IMR-90 (cell line): ENCODE data around the gene PRKACG. TPM values are rescaled to one million over a fixed set of nuclear protein-coding genes. Genes with fewer than 3 reads are reported as not detected.

Experiments used
- ATAC-seq: fragments of 200-7000 bp; cut with Tn5 transposase; 2 replicates; pipeline ENCODE4 v1.9.1; 2020; ENCODE audit warnings: low read depth, mild to moderate bottlenecking, moderate library complexity
- BruUV-seq: library from RNA; stranded (reverse); fragments of 400-500 nt; replicated peaks from 2 replicates; lab custom pipeline; 2021; lab: Mats Ljungman, UMichigan
- CTCF ChIA-PET: fragments of 300-600 bp; formaldehyde crosslinking; extraction: SDS; loops from one replicate; lab custom pipeline; 2021; ENCODE audit warnings: antibody characterized with exemption; lab: Yijun Ruan, JAX
- POLR2A ChIA-PET: fragments of 300-600 bp; sonication (Branson Sonifier 250); formaldehyde crosslinking; loops from one replicate; lab custom pipeline; 2022; ENCODE audit warnings: antibody characterized with exemption; ENCODE audit not compliant: unreplicated experiment; lab: Charles Lee
- DNase-seq: peaks from one replicate; pipeline ENCODE4 v3.0.0; 2013
- H2AFZ ChIP-seq: replicated peaks from 2 replicates; pipeline ENCODE3; 2013; ENCODE audit warnings: low read length, mild to moderate bottlenecking; ENCODE audit not compliant: poor library complexity
- H2AK5ac ChIP-seq: 2 replicates; pipeline ENCODE4 v1.6.1; 2013; ENCODE audit warnings: low read depth, low read length, inconsistent platforms
- H2AK9ac ChIP-seq: replicated peaks from 2 replicates; pipeline ENCODE3; 2013; ENCODE audit warnings: mild to moderate bottlenecking, low read depth, low read length, moderate library complexity; ENCODE audit not compliant: poor library complexity
- H2BK120ac ChIP-seq: 2 replicates; pipeline ENCODE4 v1.6.1; 2013; ENCODE audit warnings: low read depth, low read length, inconsistent platforms
- H2BK15ac ChIP-seq: 3 replicates; pipeline ENCODE4 v1.6.1; 2013; ENCODE audit warnings: low read depth, low read length, inconsistent platforms
- H2BK20ac ChIP-seq: 2 replicates; pipeline ENCODE4 v1.6.1; 2013; ENCODE audit warnings: low read depth, mild to moderate bottlenecking, inconsistent platforms, low read length, moderate library complexity
- H2BK5ac ChIP-seq: 2 replicates; pipeline ENCODE4 v1.6.1; 2013; ENCODE audit warnings: mild to moderate bottlenecking, low read depth, low read length, inconsistent platforms; ENCODE audit not compliant: poor library complexity, severe bottlenecking
- H3K14ac ChIP-seq: replicated peaks from 2 replicates; pipeline ENCODE4 v1.6.1; 2013; ENCODE audit warnings: low read depth, low read length, inconsistent platforms
- H3K18ac ChIP-seq: 2 replicates; pipeline ENCODE4 v1.6.1; 2013; ENCODE audit warnings: low read depth, low read length, control low read depth
- H3K23ac ChIP-seq: 2 replicates; pipeline ENCODE4 v1.6.1; 2013; ENCODE audit warnings: low read depth, low read length, inconsistent platforms
- H3K27ac ChIP-seq: 2 replicates; pipeline ENCODE4 v1.5.1; 2013; ENCODE audit warnings: mild to moderate bottlenecking, control low read depth, low read length; ENCODE audit not compliant: insufficient read depth
- H3K27me3 ChIP-seq: 2 replicates; pipeline ENCODE4 v1.6.1; 2013; ENCODE audit warnings: low read length; ENCODE audit not compliant: control insufficient read depth, insufficient read depth
- H3K36me3 ChIP-seq: 2 replicates; pipeline ENCODE4 v1.6.1; 2013; ENCODE audit warnings: low read length, mixed read lengths; ENCODE audit not compliant: control insufficient read depth, insufficient read depth
- H3K4ac ChIP-seq: 2 replicates; pipeline ENCODE4 v1.6.1; 2013; ENCODE audit warnings: low read depth, low read length, inconsistent platforms
- H3K4me1 ChIP-seq: 2 replicates; pipeline ENCODE4 v1.6.1; 2013; ENCODE audit warnings: low read length, mixed read lengths; ENCODE audit not compliant: control insufficient read depth, insufficient read depth
- H3K4me2 ChIP-seq: 2 replicates; pipeline ENCODE4 v1.6.1; 2013; ENCODE audit warnings: low read depth, mild to moderate bottlenecking, control low read depth, low read length, moderate library complexity
- H3K4me3 ChIP-seq: 2 replicates; pipeline ENCODE4 v1.5.1; 2013; ENCODE audit warnings: low read depth, mild to moderate bottlenecking, control low read depth, low read length, moderate library complexity; ENCODE audit not compliant: insufficient read depth
- H3K56ac ChIP-seq: 2 replicates; pipeline ENCODE4 v1.6.1; 2013; ENCODE audit warnings: low read length, inconsistent platforms; ENCODE audit not compliant: insufficient read depth; ENCODE audit errors: extremely low read depth
- H3K79me1 ChIP-seq, 2 experiments: 2 replicates each; pipeline ENCODE4 v1.6.1; 2013; ENCODE audit warnings: low read length in 2 of 2, inconsistent platforms in 1 of 2, low read depth in 1 of 2
- H3K9ac ChIP-seq: 2 replicates; pipeline ENCODE4 v1.6.1; 2013; ENCODE audit warnings: low read depth, low read length, control low read depth
- H3K9me1 ChIP-seq: 2 replicates; pipeline ENCODE4 v1.6.1; 2013; ENCODE audit warnings: low read length, inconsistent platforms; ENCODE audit not compliant: insufficient read depth
- H3K9me3 ChIP-seq: 2 replicates; pipeline ENCODE4 v1.6.1; 2013; ENCODE audit warnings: low read length; ENCODE audit not compliant: control insufficient read depth, insufficient read depth
- H4K20me1 ChIP-seq: 2 replicates; pipeline ENCODE4 v1.6.1; 2013; ENCODE audit warnings: low read length, inconsistent platforms; ENCODE audit not compliant: insufficient read depth
- H4K5ac ChIP-seq: 2 replicates; pipeline ENCODE4 v1.6.1; 2013; ENCODE audit warnings: mild to moderate bottlenecking, low read depth, low read length, control low read depth
- H4K8ac ChIP-seq, 2 experiments: 2 replicates each; pipeline ENCODE4 v1.6.1; 2013; ENCODE audit warnings: low read depth in 2 of 2, low read length in 2 of 2, control low read depth in 1 of 2, inconsistent platforms in 1 of 2
- H4K91ac ChIP-seq: 2 replicates; pipeline ENCODE4 v1.6.1; 2013; ENCODE audit warnings: low read depth, low read length, inconsistent platforms; ENCODE audit not compliant: insufficient read depth
- BHLHE40 ChIP-seq: fragments of 150-350 bp; IDR thresholded peaks from 2 replicates; pipeline ENCODE4 v1.6.1; 2016; ENCODE audit warnings: mild to moderate bottlenecking, low read depth, low read length
- CEBPB ChIP-seq: IDR thresholded peaks from 2 replicates; pipeline ENCODE4 v1.6.1; 2012; ENCODE audit warnings: low read depth, low read length, improper control_type of control experiment
- CTCF ChIP-seq: conservative IDR thresholded peaks from 2 replicates; pipeline ENCODE4 v1.5.1; 2012; ENCODE audit warnings: mild to moderate bottlenecking, low read depth, low read length, improper control_type of control experiment
- ELK1 ChIP-seq: fragments of 150-350 bp; IDR thresholded peaks from 2 replicates; pipeline ENCODE4 v1.6.1; 2016; ENCODE audit warnings: low read depth, mild to moderate bottlenecking, low read length, moderate library complexity, borderline replicate concordance
- MAFK ChIP-seq: IDR thresholded peaks from 2 replicates; pipeline ENCODE4 v1.6.1; 2012; ENCODE audit warnings: low read depth, low read length, improper control_type of control experiment
- MXI1 ChIP-seq: IDR thresholded peaks from 2 replicates; pipeline ENCODE4 v1.6.1; 2012; ENCODE audit warnings: low read depth, mild to moderate bottlenecking, low read length, moderate library complexity, borderline replicate concordance
- NFE2L2 ChIP-seq: fragments of 150-350 bp; IDR thresholded peaks from 2 replicates; pipeline ENCODE4 v1.6.1; 2016; ENCODE audit warnings: low read depth, mild to moderate bottlenecking, low read length
- POLR2A ChIP-seq: IDR thresholded peaks from 2 replicates; pipeline ENCODE4 v1.6.1; 2012; ENCODE audit warnings: mild to moderate bottlenecking, low read depth, low read length
- RAD21 ChIP-seq: IDR thresholded peaks from 2 replicates; pipeline ENCODE4 v1.6.1; 2012; ENCODE audit warnings: low read length, improper control_type of control experiment
- RFX5 ChIP-seq: IDR thresholded peaks from 2 replicates; pipeline ENCODE4 v1.8.0; 2012; ENCODE audit warnings: low read depth, mild to moderate bottlenecking, low read length, moderate library complexity
- SMC3 ChIP-seq: fragments of 150-350 bp; IDR thresholded peaks from 2 replicates; pipeline ENCODE4 v1.6.1; 2016; ENCODE audit warnings: low read depth, mild to moderate bottlenecking, antibody characterized with exemption, low read length, moderate library complexity
- USF2 ChIP-seq: fragments of 150-350 bp; IDR thresholded peaks from 2 replicates; pipeline ENCODE4 v1.6.1; 2017; ENCODE audit warnings: mild to moderate bottlenecking, antibody characterized with exemption, low read length, low read depth
- WGBS, 2 experiments: methylation state at CpG; one replicate each; pipeline versions ENCODE4 v1.1.5 to v1.1.7; 2013; ENCODE audit warnings: missing lambda C conversion rate in 2 of 2; ENCODE audit not compliant: insufficient read length in 1 of 2; ENCODE audit errors: extremely low coverage in 2 of 2; 5-methylcytosine and 5-hydroxymethylcytosine counted together
- dilution Hi-C: fragments of 300-500 bp; cut with HindIII; formaldehyde crosslinking; loops from one replicate; pipeline ENCODE4 v1.14.3; 2018; ENCODE audit warnings: low sequenced_read_pairs; ENCODE audit not compliant: unreplicated experiment
- in situ Hi-C: fragments of 300-500 bp; cut with MboI; formaldehyde crosslinking; loops from 3 replicates; pipeline ENCODE4 v1.14.3; 2019; ENCODE audit warnings: low sequenced_read_pairs, inconsistent platforms, mixed read lengths
- intact Hi-C: fragments of 100-400 bp; cut with micrococcal nuclease; formaldehyde crosslinking; loops from 2 replicates; pipeline ENCODE4 v1.10.0; 2022
- polyA plus RNA-seq, 3 experiments: library from polyadenylated mRNA; depleted of rRNA; stranded (reverse); fragments of >200 nt; gene quantifications; 2 replicates each; pipeline ENCODE4 v1.2.3, GENCODE V29; 2012; ENCODE audit warnings: low replicate concordance in 1 of 3
- total RNA-seq: library from RNA; depleted of rRNA; stranded (reverse); fragments of >200 nt; gene quantifications from 2 replicates; pipeline ENCODE4 v1.2.3, GENCODE V29; 2012

The PRKACG gene
- total and polyA plus RNA-seq, 2 of the 4 experiments (the other 2 are of a cell fraction) = not detected

GRCh38 chr9:68979538-68980314 lies 34.2 kb downstream of the PRKACG start:
- DNase-seq (no peak), ATAC-seq (no peak)
- Histone ChIP-seq H3K56ac (no peak overlapping the region), H3K4me2 (no peak overlapping the region), H2AK9ac (no peak overlapping the region), H2BK120ac (no peak overlapping the region), H3K9me1 (no peaks in the 10 kb centered on the region), H3K4ac (no peak overlapping the region), H3K14ac (no peak overlapping the region), H4K20me1 (no peaks in the 10 kb centered on the region), H4K8ac (no peak overlapping the region), H2BK5ac (no peak overlapping the region), H4K5ac (no peak overlapping the region), H2BK15ac (no peak overlapping the region), H3K4me1 (no peaks in the 10 kb centered on the region), H4K91ac (no peak overlapping the region), H3K4me3 (no peak overlapping the region), H3K27me3 (peaks cover 4% of the 10 kb centered on the region), H2BK20ac (no peak overlapping the region), H3K27ac (no peak overlapping the region), H2AK5ac (no peak overlapping the region), H2AFZ (no peak overlapping the region), H3K9ac (no peak overlapping the region), H3K36me3 (no peaks in the 10 kb centered on the region), H3K9me3 (no peaks in the 10 kb centered on the region), H3K79me1 (no peaks in the 10 kb centered on the region), H3K18ac (no peak overlapping the region), H3K23ac (no peak overlapping the region)
- intact Hi-C loops (loop anchor here (2.0 kb wide), 1 partner anchor 19 kb away; no protein-coding TSS in a partner anchor), in situ Hi-C loops (no loop called here), dilution Hi-C loops (no loop called here)
- ChIA-PET POLR2A (no interaction called here), CTCF (no interaction called here)
- no CpG with 5 or more reads among the region's 9 CpGs for WGBS, 2 experiments
- BruUV-seq = no TSS peak
- TF ChIP-seq ELK1 (no peak), NFE2L2 (no peak), MXI1 (no peak), BHLHE40 (no peak), CEBPB (no peak), SMC3 (no peak), CTCF (no peak), RAD21 (no peak), RFX5 (no peak), POLR2A (no peak), USF2 (no peak), MAFK (no peak)
